HCT116 (cell line): Measurements from ENCODE around the gene RIOK2. TPM values are rescaled to one million over a fixed set of nuclear protein-coding genes. Genes with fewer than 3 reads are reported as not detected.

ENCODE experiments used
- ATAC-seq: fragments of 200-7000 bp; cut with Tn5 transposase; 2 replicates; pipeline ENCODE4 v1.9.1; 2020; ENCODE audit warnings: mild to moderate bottlenecking, moderate library complexity
- BruUV-seq: library from RNA; stranded (reverse); fragments of 400-500 nt; replicated peaks from 2 replicates; lab custom pipeline; 2021; lab: Mats Ljungman, UMichigan
- CTCF ChIA-PET: fragments of 300-600 bp; sonication (Branson Sonifier 250); formaldehyde crosslinking; loops from one replicate; lab custom pipeline; 2021; ENCODE audit warnings: antibody characterized with exemption; lab: Charles Lee
- POLR2A ChIA-PET: fragments of 300-600, 350-600 bp; sonication (Branson Sonifier 250); formaldehyde crosslinking; loops from one replicate; lab custom pipeline; 2021; ENCODE audit warnings: antibody characterized with exemption; lab: Charles Lee
- RAD21 ChIA-PET, 2 experiments: fragments of 300-600 bp; sonication (Branson Sonifier 250); formaldehyde crosslinking; loops; one replicate each; lab custom pipeline; 2023; ENCODE audit warnings: low total read pairs in 2 of 2; ENCODE audit not compliant: uncharacterized antibody in 2 of 2, unreplicated experiment in 2 of 2, low non-redundant PET in 1 of 2; lab: Charles Lee
- DNase-seq: peaks from one replicate; pipeline ENCODE4 v3.0.0-alpha.2; 2010; ENCODE audit warnings: low read depth, low spot score
- H2AFZ ChIP-seq: fragments of 200-600 bp; shearing (Covaris generic), sonication (generic); 2 replicates; pipeline ENCODE4 v1.6.1; 2017; ENCODE audit warnings: low read depth, mixed run types, mixed read lengths, antibody characterized with exemption, low read length; ENCODE audit not compliant: poor library complexity, severe bottlenecking
- H3K27ac ChIP-seq: 2 replicates; pipeline ENCODE4 v1.5.1; 2012; ENCODE audit warnings: low read depth, low read length
- H3K27me3 ChIP-seq: fragments of 200-600 bp; sonication (generic); 2 replicates; pipeline ENCODE4 v1.6.1; 2016; ENCODE audit warnings: mixed run types, low read length, mixed read lengths; ENCODE audit not compliant: insufficient read depth
- H3K36me3 ChIP-seq, 2 experiments: fragments of 200-500 bp in 1 of 2; fragments of 200-600 bp in 1 of 2; sonication (Bioruptor generic) in 1 of 2; sonication (generic) in 1 of 2; 2 replicates each; pipeline versions ENCODE4 v1.5.1 to v1.6.1; 2014 to 2016; ENCODE audit warnings: low read length in 2 of 2, inconsistent platforms in 1 of 2, mixed read lengths in 1 of 2, mixed run types in 1 of 2; ENCODE audit not compliant: insufficient read depth in 2 of 2, control insufficient read depth in 1 of 2
- H3K4me1 ChIP-seq, 2 experiments: fragments of 200-600 bp in 1 of 2; sonication (generic) in 1 of 2; 2 replicates each; pipeline versions ENCODE4 v1.5.1 to v1.6.1; 2012 to 2017; ENCODE audit warnings: low read length in 2 of 2, inconsistent platforms in 1 of 2, mild to moderate bottlenecking in 1 of 2, mixed read lengths in 1 of 2, mixed run types in 1 of 2, moderate library complexity in 1 of 2; ENCODE audit not compliant: insufficient read depth in 2 of 2, control insufficient read depth in 1 of 2
- H3K4me2 ChIP-seq: fragments of 200-600 bp; sonication (generic); 2 replicates; pipeline ENCODE4 v1.6.1; 2017; ENCODE audit warnings: mixed run types, low read length, mixed read lengths
- H3K4me3 ChIP-seq, 2 experiments: fragments of 200-600 bp in 1 of 2; sonication (generic) in 1 of 2; replicated peaks in 1 of 2; 2 replicates each; pipeline ENCODE4 v1.5.1; 2011 to 2016; ENCODE audit warnings: low read length in 2 of 2, control low read depth in 1 of 2, low read depth in 1 of 2, mild to moderate bottlenecking in 1 of 2, mixed read lengths in 1 of 2, mixed run types in 1 of 2
- H3K79me2 ChIP-seq: fragments of 200-600 bp; sonication (generic); 2 replicates; pipeline ENCODE4 v1.6.1; 2017; ENCODE audit warnings: mild to moderate bottlenecking, mixed run types, low read length, moderate library complexity, mixed read lengths; ENCODE audit not compliant: insufficient read depth
- H3K9ac ChIP-seq: fragments of 200-600 bp; sonication (generic); 2 replicates; pipeline ENCODE4 v1.6.1; 2016; ENCODE audit warnings: low read length, mixed read lengths
- H3K9me2 ChIP-seq: fragments of 200-600 bp; sonication (generic), shearing (Covaris generic); 2 replicates; pipeline ENCODE4 v1.6.1; 2017; ENCODE audit warnings: mixed run types, mild to moderate bottlenecking, moderate library complexity; ENCODE audit not compliant: insufficient read depth
- H3K9me3 ChIP-seq, 2 experiments: fragments of 200-500 bp in 1 of 2; fragments of 200-600 bp in 1 of 2; sonication (Bioruptor generic) in 1 of 2; sonication (generic) in 1 of 2; 2 replicates each; pipeline ENCODE4 v1.6.1; 2014 to 2017; ENCODE audit warnings: low read length in 2 of 2, mixed read lengths in 2 of 2, inconsistent platforms in 1 of 2, low read depth in 1 of 2, mild to moderate bottlenecking in 1 of 2, mixed run types in 1 of 2, moderate library complexity in 1 of 2; ENCODE audit not compliant: control insufficient read depth in 1 of 2, insufficient read depth in 1 of 2
- H4K20me1 ChIP-seq: fragments of 200-600 bp; sonication (generic), shearing (Covaris generic); 2 replicates; pipeline ENCODE4 v1.6.1; 2017; ENCODE audit warnings: mixed run types, mild to moderate bottlenecking, moderate library complexity; ENCODE audit not compliant: insufficient read depth
- CBX3 ChIP-seq: IDR thresholded peaks from 2 replicates; pipeline ENCODE4 v1.6.1; 2012; ENCODE audit warnings: low read depth
- CEBPB ChIP-seq: IDR thresholded peaks from 2 replicates; pipeline ENCODE4 v1.6.1; 2012; ENCODE audit warnings: low read depth
- EGR1 ChIP-seq: IDR thresholded peaks from 2 replicates; pipeline ENCODE4 v1.6.1; 2012; ENCODE audit warnings: low read depth
- ELF1 ChIP-seq: IDR thresholded peaks from 2 replicates; pipeline ENCODE4 v1.6.1; 2012; ENCODE audit warnings: low read depth, borderline replicate concordance
- EZH2 ChIP-seq: fragments of 200-600 bp; sonication (generic); IDR thresholded peaks from 2 replicates; pipeline ENCODE4 v1.6.1; 2017; ENCODE audit warnings: antibody characterized with exemption, mixed run types
- FOSL1 ChIP-seq: IDR thresholded peaks from 2 replicates; pipeline ENCODE4 v1.6.1; 2012; ENCODE audit warnings: low read depth
- JUND ChIP-seq: IDR thresholded peaks from 2 replicates; pipeline ENCODE4 v1.6.1; 2012
- POLR2A ChIP-seq: IDR thresholded peaks from 2 replicates; pipeline ENCODE4 v1.7.0; 2011; ENCODE audit warnings: borderline replicate concordance; ENCODE audit not compliant: insufficient read depth, insufficient read length; ENCODE audit errors: extremely low read depth
- POLR2AphosphoS5 ChIP-seq: IDR thresholded peaks from 2 replicates; pipeline ENCODE4 v1.6.1; 2011; ENCODE audit warnings: mild to moderate bottlenecking, low read depth, low read length, moderate library complexity
- RAD21 ChIP-seq: IDR thresholded peaks from 2 replicates; pipeline ENCODE4 v1.6.1; 2012; ENCODE audit warnings: low read depth, mild to moderate bottlenecking
- SP1 ChIP-seq: IDR thresholded peaks from 2 replicates; pipeline ENCODE4 v1.6.1; 2012; ENCODE audit warnings: low read depth
- SRF ChIP-seq: IDR thresholded peaks from 2 replicates; pipeline ENCODE4 v1.6.1; 2012; ENCODE audit warnings: low read depth
- TCF7L2 ChIP-seq: IDR thresholded peaks from 2 replicates; pipeline ENCODE4 v1.7.0; 2011; ENCODE audit warnings: borderline replicate concordance, inconsistent platforms; ENCODE audit not compliant: insufficient read depth, insufficient read length; ENCODE audit errors: extremely low read depth
- YY1 ChIP-seq: IDR thresholded peaks from 2 replicates; pipeline ENCODE4 v1.6.1; 2011; ENCODE audit warnings: low read length, low read depth, moderate library complexity, mild to moderate bottlenecking; ENCODE audit not compliant: insufficient replicate concordance; ENCODE audit errors: extremely low read depth
- ZFX ChIP-seq: fragments of 450-650 bp; IDR thresholded peaks from 2 replicates; pipeline ENCODE4 v1.6.1; 2017
- ZNF274 ChIP-seq: fragments of 200-500 bp; sonication (Bioruptor generic); IDR thresholded peaks from 2 replicates; pipeline ENCODE4 v1.6.1; 2014; ENCODE audit warnings: mild to moderate bottlenecking, low read depth, low read length, inconsistent platforms
- intact Hi-C: fragments of 100-400 bp; cut with micrococcal nuclease; formaldehyde crosslinking; loops from 2 replicates; pipeline ENCODE4 v1.10.0; 2022
- total RNA-seq: library from RNA; stranded (reverse); gene quantifications from one replicate; pipeline ENCODE4 v1.2.1, GENCODE V29; 2021; ENCODE audit not compliant: unreplicated experiment
- TF ChIP-seq, protein P1 (sequence below), 3 experiments: fragments of 200-600 bp in 1 of 3; sonication (generic) in 1 of 3; IDR thresholded peaks in 2 of 3; conservative IDR thresholded peaks in 1 of 3; 2 replicates each; pipeline ENCODE4 v1.5.1; 2012 to 2017; ENCODE audit warnings: low read depth in 2 of 3, low read length in 2 of 3, antibody characterized with exemption in 1 of 3, borderline replicate concordance in 1 of 3, control low read depth in 1 of 3, mild to moderate bottlenecking in 1 of 3, mixed read lengths in 1 of 3, mixed run types in 1 of 3, moderate library complexity in 1 of 3; ENCODE audit not compliant: insufficient read depth in 1 of 3
- TF ChIP-seq, protein P2 (sequence below): IDR thresholded peaks from 2 replicates; pipeline ENCODE4 v1.6.1; 2012
- TF ChIP-seq, protein P3 (sequence below): IDR thresholded peaks from 2 replicates; pipeline ENCODE4 v1.6.1; 2012; ENCODE audit warnings: low read depth
- TF ChIP-seq, protein P4 (sequence below): IDR thresholded peaks from 2 replicates; pipeline ENCODE4 v1.6.1; 2011; ENCODE audit warnings: mild to moderate bottlenecking, low read length, moderate library complexity; ENCODE audit not compliant: insufficient replicate concordance; ENCODE audit errors: extremely low read depth

Gene RIOK2
- total RNA-seq, 1 experiment from 2014 or later, result 27.1 TPM

DNA sequence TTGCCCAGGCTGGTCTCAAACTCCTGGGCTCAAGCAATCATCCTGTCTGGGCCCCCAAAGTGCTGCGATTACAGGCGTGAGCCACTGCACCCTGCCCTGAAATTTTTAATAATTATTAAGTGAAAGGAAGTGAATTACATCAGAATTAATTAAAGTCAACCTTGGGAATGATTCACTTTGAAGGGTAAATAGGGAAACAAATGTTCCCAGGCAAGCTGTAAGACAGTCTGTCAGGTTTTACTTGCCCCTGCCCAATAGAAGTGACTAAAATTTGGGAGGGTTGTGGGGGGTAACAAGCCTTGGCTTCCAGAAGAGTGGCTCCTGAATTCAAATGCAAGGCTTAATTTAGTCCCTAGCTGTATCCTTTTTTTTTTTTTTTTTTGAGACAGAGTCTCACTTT lies 39.3 kb downstream of the RIOK2 start:
- Histone ChIP-seq H3K4me3 (no peak overlapping the region), H3K27ac (no peak overlapping the region), H3K79me2 (no peaks in the 10 kb centered on the region), H3K4me2 (no peak overlapping the region), H4K20me1 (no peaks in the 10 kb centered on the region), H3K9me2 (no peaks in the 10 kb centered on the region), H3K36me3 (no peaks in the 10 kb centered on the region), H3K9ac (no peak overlapping the region), H3K4me1 (no peaks in the 10 kb centered on the region), H3K27me3 (no peaks in the 10 kb centered on the region), H2AFZ (no peak overlapping the region), H3K9me3 (no peaks in the 10 kb centered on the region)
- RAD21 ChIA-PET, result interaction anchor here in 1 of 2 experiments (1.4 to 1.6 kb wide), 2 partner anchors 146 to 275 kb away, joined by 5 to 9 read pairs; no protein-coding TSS in a partner anchor
- no TSS peak for BruUV-seq
- ATAC-seq (no peak), DNase-seq (no peak)
- TF ChIP-seq RAD21 (no peak), TCF7L2 (no peak), ELF1 (no peak), CBX3 (no peak), SP1 (no peak), POLR2AphosphoS5 (no peak), CEBPB (no peak), JUND (no peak), SRF (no peak), YY1 (no peak), FOSL1 (no peak), ZNF274 (no peak), ZFX (no peak), EGR1 (no peak), EZH2 (no peak), POLR2A (no peak)
- TF ChIP-seq, protein P1, sequence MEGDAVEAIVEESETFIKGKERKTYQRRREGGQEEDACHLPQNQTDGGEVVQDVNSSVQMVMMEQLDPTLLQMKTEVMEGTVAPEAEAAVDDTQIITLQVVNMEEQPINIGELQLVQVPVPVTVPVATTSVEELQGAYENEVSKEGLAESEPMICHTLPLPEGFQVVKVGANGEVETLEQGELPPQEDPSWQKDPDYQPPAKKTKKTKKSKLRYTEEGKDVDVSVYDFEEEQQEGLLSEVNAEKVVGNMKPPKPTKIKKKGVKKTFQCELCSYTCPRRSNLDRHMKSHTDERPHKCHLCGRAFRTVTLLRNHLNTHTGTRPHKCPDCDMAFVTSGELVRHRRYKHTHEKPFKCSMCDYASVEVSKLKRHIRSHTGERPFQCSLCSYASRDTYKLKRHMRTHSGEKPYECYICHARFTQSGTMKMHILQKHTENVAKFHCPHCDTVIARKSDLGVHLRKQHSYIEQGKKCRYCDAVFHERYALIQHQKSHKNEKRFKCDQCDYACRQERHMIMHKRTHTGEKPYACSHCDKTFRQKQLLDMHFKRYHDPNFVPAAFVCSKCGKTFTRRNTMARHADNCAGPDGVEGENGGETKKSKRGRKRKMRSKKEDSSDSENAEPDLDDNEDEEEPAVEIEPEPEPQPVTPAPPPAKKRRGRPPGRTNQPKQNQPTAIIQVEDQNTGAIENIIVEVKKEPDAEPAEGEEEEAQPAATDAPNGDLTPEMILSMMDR (IDR thresholded peaks at IDR 0.05 in 2 of 3, conservative IDR thresholded peaks at IDR 0.05 in 1 of 3; ENCODE audit: borderline replicate concordance in 1 of 3, insufficient read depth in 1 of 3, low read depth in 2 of 3, low read length in 2 of 3), result no peak
- TF ChIP-seq, protein P2, sequence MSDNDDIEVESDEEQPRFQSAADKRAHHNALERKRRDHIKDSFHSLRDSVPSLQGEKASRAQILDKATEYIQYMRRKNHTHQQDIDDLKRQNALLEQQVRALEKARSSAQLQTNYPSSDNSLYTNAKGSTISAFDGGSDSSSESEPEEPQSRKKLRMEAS, result no peak
- TF ChIP-seq, protein P3, sequence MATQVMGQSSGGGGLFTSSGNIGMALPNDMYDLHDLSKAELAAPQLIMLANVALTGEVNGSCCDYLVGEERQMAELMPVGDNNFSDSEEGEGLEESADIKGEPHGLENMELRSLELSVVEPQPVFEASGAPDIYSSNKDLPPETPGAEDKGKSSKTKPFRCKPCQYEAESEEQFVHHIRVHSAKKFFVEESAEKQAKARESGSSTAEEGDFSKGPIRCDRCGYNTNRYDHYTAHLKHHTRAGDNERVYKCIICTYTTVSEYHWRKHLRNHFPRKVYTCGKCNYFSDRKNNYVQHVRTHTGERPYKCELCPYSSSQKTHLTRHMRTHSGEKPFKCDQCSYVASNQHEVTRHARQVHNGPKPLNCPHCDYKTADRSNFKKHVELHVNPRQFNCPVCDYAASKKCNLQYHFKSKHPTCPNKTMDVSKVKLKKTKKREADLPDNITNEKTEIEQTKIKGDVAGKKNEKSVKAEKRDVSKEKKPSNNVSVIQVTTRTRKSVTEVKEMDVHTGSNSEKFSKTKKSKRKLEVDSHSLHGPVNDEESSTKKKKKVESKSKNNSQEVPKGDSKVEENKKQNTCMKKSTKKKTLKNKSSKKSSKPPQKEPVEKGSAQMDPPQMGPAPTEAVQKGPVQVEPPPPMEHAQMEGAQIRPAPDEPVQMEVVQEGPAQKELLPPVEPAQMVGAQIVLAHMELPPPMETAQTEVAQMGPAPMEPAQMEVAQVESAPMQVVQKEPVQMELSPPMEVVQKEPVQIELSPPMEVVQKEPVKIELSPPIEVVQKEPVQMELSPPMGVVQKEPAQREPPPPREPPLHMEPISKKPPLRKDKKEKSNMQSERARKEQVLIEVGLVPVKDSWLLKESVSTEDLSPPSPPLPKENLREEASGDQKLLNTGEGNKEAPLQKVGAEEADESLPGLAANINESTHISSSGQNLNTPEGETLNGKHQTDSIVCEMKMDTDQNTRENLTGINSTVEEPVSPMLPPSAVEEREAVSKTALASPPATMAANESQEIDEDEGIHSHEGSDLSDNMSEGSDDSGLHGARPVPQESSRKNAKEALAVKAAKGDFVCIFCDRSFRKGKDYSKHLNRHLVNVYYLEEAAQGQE, result no peak
- TF ChIP-seq, protein P4, sequence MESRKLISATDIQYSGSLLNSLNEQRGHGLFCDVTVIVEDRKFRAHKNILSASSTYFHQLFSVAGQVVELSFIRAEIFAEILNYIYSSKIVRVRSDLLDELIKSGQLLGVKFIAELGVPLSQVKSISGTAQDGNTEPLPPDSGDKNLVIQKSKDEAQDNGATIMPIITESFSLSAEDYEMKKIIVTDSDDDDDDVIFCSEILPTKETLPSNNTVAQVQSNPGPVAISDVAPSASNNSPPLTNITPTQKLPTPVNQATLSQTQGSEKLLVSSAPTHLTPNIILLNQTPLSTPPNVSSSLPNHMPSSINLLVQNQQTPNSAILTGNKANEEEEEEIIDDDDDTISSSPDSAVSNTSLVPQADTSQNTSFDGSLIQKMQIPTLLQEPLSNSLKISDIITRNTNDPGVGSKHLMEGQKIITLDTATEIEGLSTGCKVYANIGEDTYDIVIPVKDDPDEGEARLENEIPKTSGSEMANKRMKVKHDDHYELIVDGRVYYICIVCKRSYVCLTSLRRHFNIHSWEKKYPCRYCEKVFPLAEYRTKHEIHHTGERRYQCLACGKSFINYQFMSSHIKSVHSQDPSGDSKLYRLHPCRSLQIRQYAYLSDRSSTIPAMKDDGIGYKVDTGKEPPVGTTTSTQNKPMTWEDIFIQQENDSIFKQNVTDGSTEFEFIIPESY, result no peak
- CTCF ChIA-PET, result interaction anchor here (1.9 to 3.9 kb wide), 2 partner anchors 274 to 391 kb away, joined by 17 to 35 read pairs; no protein-coding TSS in a partner anchor
- POLR2A ChIA-PET, result interaction anchor here (1.3 kb wide), 1 partner anchor 334 kb away, joined by 3 read pairs; no protein-coding TSS in a partner anchor
- intact Hi-C loops, result loop anchor here (5.0 kb wide), 2 partner anchors 146 to 391 kb away; no protein-coding TSS in a partner anchor
